EH (cell line): ENCODE data around the gene ECSIT.

Source experiments
- DNase-seq: peaks from one replicate; pipeline ENCODE4 v3.0.0-alpha.2; 2015; ENCODE audit warnings: low read depth

Gene ECSIT

DNA sequence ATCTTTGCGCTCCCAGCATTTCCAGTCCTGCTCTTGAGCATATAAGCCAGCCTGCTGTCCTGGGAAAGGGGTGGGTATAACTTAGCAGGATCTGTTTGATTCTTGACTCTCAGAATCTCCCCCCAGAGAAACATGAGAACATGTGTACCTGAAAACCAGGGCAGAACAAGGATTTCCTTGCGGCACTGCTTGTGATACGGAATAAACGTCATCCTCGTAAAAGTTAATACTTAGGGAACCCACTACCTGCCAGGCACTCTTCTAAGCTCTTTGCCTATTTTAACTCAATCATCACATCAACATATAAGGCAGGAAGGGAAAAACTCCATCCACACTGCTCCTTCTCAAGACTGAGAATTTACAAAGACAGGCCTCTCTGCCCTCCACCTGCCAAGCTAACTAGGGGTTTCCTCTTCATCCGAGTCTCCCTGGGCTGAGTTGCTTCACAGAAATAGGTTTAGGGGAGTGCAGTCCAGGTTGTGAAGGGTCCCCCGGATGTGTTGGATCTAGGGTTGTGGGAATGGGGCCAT, 24.4 kb downstream of the ECSIT start:
- no peak for DNase-seq

DNA sequence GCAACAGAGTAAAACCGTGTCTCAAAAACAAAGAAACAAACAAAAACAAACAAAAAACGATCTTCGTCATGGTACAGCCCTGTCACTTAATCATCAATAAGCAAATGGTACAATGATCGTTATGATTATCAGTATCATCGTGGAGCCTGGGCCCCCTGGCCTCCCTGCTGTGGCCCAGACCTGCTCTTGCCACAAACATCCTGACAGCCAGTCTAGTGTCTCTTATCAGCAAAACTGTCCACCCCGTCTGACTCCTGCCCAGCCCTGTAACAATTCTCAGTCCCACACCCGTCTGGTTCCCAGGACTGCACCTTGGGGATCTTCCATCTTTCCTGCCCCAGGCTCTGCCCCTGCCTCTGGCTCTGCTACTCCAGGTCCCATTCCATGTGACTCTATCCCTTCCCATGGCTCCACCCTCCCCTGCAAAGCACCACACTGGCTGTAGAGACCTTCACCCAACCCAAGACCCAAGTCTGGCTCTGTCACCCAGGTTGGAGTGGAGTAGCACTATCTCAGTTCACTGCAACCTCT, 29.0 kb downstream of the ECSIT start:
- DNase-seq: no peak

DNA sequence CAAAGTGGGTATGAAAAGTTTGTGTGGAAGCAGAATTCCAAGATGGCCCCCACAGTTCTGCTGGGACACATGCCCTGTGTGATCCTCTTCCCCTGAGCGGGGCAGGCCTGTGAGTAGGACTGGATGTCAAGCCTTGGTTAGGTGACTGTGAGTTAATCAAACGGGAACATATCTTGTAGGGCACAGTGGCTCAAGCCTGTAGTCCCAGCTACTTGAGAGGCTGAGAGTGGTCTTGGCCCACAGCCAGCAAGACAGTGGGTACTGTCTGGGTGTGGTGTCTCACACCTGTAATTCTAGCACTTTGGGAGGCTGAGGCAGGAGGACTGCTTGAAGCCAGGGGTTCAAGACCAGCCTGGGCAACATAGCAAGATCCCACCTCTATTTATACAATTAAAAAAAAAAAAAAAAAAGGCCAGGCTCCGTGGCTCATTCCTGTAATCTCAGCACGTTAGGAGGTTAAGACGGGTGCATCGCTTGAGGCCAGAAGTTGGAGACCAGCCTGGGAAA, 29.7 kb downstream of the ECSIT start:
- DNase-seq: no peak

DNA sequence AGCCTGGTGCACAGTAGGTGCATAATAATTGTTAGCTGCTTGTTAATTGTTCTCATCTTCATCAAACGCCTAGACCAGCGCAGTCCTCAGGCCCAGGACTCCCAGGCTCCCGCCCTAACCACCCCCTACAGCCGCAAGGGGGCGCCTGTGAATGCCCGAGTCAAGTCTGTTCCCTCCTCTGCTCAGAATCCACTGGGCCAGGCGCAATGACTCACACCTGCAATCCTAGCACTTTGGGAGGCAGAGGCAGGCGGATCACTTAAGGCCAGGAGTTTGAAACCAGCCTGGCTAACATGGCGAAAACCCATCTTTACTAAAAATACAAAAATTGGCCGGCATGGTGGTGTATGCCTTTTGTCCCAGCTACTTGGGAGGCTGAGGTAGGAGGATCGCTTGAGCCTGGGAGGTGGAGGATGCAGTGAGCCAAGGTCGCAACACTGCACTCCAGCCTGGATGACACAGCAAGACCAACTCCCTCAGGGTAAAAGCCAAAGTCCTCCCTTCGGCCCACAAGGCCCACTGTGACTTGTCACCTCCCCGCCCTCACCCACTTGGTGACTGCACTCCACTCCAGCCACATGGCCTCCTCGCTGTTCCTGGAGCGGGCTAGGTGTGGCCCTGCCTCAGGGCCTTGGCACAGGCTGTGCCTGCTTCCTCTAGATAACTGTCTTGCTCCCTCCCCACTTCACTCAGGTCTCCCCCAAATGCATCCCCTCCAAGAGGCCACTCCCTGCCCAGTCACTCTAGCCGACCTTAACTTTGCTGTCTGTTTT, 32.4 kb downstream of the ECSIT start:
- DNase-seq: peak; percentile 87

DNA sequence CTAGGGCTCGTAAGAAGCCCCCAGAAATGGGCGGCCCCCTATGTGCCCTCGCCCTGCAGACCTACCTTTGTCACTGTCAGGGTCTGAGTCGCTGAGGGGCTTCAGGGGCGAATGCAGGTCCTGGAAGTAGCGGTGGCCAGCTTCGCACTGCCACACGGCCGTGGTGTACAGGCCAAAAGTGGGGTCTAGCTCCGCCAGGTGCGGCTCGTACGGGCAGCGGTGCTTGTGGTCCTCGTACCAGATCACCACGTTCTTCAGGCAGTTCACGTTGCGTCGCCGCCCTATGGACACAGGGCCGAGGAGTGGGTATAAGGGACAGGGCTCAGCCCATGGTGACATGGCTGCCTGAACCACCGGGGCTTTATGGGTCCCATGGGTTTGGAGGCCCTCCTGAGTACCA, 33.0 kb downstream of the ECSIT start:
- no peak for DNase-seq

DNA sequence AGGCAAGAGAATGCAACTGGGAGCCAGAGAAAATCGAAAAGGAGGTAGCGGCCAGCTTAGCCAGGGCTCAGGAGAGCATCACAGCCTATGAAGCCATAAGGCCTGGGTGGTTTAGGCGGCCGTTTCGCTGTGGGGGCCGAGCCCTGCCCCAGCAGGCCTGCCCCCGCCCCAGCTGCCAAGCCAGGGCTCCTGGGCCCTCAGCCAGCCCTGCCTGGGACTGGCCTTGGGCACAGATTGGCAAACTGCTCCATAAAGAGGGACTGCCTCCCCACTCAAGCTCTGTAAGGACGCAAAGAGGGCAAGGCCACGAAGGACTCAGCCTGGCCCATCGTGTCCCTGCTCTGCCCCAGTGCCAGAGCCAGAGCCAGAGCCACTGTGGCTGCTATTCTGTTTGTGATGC, 33.5 kb downstream of the ECSIT start:
- no peak for DNase-seq

DNA sequence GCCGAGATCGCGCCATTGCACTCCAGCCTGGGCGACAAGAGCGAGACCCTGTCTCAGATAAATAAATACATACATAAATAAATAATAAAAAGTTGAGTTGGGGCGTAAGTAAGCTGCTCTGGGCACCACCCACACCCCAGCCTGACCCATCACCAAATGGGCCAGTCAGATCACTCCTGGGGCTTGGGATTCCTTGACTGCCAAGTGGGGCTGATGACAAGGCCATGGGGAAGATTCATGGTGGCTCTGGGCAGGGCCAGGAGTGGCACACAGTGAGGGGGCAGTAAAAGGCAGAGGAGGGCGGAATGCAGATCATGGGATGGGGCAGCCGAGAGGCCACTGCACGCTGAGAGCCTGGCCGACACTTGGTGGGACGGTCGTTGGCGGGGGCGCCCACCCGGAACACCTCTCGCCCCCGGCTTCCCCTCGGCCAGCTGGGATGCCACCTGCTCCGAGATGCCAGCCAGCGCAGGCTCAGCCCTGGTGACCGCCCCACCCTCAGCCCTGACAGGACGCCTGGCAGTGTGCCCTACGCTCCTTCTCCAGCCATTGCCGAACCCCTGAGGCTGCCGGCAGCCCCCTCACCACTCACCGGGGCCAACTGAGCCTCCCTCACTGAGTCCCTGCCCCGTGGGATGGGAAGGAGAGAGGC, 34.2 kb downstream of the ECSIT start:
- DNase-seq: no peak

DNA sequence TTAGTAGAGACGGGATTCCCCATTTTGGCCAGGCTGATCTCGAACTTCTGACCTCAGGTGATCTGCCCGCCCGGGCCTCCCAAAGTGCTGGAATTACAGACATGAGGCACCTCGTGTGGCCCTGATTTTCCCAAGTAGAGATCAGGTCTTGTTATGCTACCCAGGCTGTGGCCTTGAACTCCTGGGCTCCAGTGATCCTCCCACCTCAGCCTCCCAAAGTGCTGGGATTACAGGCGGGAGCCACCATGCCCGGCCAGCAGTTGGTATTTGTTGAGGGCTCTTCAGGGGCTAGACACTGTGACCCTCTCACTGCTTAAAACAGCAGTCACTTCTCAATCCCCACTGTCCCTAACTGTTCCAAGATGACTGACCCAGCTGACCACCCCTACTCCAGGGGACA, 39.6 kb downstream of the ECSIT start:
- no peak for DNase-seq

DNA sequence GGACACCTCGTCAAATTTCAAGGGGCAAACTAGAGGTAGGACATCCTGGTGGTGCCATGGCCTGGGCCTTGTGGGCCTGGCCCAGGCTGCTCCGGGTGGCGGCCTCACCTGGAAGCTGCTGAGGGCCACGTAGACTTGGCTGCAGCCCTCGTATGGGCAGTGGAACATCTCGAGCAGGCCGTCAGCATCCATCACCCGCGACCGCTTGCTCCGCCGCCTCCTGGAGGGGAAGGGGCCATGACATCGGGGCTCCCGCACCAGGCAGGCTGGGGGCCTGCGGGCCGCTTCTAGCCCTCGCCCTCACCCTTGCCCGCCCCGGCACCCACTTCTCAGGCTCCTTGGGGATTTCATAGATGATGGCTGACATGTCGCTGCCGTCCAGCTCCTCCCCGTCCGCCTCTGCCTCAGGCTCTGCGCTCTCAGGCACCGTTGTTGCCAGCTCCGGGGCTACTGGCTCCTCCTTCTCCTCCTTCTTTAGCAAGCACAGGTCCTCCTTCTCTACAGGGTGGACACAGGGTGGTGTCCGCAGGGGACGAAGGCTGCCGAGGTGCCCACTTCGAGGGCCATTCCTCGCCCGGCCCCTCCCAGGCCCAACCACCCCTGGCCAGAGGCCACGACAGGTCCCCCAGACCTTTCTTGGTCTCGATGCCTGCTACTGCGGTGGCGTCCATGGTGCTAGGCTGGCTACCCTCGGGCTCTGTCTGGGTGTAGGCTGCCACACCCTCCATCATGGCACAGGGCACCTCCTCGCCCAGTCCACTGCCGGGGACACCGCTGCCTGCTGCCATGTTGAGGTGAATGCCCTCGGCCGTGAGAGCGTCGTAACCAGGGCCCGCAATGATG, 42.1 kb downstream of the ECSIT start:
- DNase-seq: no peak

DNA sequence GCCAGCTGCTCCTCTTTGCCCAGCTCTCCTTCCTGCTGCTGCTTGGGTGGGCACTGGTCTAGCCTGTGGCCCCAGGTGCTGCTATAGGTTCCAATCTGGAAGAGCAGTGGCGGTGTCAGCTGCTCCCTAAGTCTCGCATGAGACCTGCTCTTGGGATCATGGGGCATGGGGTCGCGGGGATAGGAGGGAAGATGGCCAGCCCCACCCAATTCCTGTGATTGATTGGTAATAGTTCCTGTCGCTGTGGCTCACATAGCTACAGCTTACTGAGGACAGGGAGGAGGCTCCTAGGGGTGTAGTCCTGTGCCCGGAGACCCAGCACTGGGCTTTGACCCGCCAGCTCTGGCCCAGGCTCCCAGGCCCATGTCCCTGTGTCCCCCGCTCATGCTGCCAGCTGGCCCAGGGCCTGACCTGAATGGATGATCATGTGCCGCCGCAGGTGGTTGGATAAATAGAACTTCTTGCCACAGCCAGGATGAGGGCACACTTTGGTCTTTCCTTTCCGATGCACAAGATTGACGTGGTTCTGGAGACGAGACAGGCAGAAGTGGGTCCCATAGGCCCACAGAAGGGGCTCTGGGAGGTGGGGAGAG, 43.6 kb downstream of the ECSIT start:
- no peak for DNase-seq

DNA sequence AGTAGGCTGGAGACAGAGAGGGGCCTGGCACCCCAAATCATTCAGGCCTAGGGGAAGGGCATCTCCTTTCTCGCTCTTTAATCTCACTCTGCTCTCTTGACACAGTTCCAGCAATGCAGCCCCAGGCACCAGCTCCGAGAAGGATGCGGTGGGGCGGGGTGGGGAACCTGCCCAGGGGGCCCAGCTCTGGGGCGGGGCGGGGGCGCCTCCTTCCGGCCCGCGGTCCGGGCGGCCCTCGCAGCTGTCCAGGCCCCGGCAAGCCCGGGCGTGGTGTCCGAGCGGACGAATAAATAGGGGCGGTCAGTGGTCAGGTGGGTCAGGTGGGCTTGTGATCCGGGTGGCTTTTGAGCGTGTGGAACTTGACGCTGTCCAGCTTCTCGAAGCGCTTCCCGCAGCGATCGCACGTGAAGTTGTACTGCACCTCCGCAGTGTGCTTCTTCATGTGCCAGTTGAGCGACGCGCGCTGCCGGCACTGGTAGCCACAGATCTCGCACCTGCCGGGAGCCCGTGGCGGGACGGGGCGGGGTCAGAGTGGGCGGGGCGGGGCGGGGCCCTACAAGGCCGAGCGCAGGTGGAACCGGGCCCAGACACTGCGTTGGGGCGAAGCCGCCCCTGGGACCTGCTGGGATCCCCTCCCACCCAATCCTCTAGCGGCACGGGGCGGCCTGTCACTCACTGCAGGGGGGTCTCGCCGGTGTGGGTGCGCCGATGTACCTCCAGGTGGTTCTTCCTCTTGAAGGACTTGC, 45.4 kb downstream of the ECSIT start:
- no peak for DNase-seq

DNA sequence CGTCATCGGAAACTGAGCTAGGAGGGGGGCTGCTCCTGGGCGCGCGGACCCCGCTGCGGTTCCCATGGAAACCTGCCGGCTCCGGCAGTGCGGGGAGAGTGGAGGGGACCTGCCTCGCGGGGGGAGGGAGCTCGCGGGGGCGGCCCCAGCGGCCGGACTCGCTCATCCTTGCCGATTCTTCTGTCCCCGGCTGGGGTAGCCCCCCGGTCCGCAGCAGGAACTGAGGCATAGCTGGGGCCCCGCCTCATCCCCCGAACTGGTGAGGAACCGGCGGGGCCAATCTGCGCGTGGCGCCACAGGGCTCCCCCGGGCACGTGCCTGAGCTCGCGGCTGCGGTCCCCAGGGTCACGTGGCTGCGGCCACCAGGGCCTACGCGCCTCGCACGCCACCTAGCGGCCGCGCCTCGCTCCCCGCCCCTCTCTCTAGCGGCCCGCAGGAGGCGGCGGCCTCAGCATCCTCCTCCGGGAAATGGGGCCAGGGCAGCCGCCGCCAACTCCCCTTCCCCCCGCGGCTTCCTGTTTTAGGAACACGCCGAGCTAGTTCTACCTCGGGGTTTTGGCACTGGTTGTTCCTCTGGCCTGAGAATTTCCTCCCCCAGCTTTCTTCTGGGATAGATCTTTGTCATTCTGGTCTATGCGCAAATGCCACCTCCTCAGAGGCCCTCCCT, 46.4 kb downstream of the ECSIT start:
- DNase-seq: peak; percentile 74

DNA sequence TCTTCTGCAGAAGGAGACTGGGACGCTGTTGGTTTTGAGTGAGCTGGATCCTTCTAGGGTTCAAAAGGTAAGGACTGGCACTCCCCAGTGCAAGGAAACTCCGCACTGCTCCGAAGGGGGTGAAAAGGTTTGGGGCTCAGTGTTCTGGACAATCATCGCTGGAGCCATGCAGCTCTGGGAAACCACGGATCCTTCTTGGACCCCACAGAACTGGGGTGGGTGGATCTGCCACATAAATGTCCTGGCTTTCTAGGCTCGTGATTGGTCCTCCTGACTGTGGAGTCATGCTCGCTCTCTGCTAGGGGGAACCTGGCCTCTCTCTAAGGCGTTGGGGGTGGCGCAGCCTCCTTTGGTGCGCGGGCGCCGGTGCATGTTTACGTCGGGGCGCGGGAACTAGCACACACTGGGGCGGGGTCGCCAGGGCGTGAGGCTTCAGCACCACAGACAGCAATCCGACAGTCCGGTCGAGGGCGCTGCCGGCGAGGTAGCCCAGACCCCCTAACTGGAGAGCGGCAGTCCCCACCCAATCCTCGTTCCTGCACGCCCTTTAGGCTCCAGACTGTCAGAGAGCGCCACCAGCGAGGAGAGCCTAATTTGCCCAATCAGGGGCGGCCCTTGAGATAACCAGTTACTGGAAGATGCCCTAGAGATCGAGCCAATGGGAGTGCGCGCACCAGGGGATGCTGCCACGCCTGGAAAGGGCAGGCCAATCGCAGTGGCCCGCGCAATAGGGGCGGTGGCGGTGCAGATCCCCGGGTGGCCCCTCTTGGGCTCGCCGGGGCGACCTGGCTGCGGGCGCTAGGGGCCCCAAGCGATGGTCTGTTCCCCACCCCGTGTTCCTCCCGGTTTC, 47.2 kb downstream of the ECSIT start:
- peak; percentile 81 for DNase-seq

DNA sequence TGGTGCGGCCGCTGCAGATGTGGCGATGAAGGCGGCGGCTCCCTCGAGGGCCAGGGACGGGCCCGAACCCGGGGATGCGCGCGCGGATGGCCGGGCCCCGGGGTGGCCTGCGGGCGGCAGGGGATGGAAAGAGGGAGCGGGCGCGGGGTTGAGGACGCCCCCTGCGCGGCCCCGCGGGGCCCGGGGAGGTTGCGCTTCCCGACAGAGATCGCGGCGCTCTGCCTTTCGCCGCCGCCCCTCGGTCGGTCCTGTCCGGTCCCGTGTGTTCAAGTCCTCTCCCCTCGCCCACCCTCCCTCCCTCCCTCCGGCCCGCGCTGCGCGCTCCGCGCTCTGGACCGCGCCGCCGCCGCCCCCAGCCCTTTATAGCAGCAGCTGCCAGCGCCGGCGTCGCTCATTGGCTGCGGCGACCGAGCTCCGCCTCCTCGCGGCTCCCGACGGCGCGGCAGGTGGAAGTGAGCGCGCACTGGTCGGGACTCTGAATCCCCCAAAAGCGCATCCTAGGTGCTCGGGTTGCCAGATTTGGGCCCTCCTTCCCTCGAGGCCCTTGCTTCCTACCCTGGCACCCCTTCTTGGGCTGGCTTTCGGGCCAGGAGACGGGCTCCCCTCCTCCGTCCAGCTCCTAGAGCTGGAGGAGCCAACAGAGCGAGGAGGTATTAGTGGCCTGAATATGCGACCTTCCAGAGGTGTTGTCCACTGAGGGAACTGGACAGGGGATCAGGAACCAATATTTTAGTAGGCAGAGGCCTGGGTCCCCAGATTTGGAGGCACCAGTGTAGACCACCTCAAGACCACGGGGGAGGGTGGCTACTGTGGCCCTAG, 48.0 kb downstream of the ECSIT start, which contains the start of gene ELAVL3:
Gene ELAVL3 (minus strand): TSS at position 332 of the 819 bp plus-strand sequence. CDS start 438 bp downstream, outside the sequence.
- no peak for DNase-seq

DNA sequence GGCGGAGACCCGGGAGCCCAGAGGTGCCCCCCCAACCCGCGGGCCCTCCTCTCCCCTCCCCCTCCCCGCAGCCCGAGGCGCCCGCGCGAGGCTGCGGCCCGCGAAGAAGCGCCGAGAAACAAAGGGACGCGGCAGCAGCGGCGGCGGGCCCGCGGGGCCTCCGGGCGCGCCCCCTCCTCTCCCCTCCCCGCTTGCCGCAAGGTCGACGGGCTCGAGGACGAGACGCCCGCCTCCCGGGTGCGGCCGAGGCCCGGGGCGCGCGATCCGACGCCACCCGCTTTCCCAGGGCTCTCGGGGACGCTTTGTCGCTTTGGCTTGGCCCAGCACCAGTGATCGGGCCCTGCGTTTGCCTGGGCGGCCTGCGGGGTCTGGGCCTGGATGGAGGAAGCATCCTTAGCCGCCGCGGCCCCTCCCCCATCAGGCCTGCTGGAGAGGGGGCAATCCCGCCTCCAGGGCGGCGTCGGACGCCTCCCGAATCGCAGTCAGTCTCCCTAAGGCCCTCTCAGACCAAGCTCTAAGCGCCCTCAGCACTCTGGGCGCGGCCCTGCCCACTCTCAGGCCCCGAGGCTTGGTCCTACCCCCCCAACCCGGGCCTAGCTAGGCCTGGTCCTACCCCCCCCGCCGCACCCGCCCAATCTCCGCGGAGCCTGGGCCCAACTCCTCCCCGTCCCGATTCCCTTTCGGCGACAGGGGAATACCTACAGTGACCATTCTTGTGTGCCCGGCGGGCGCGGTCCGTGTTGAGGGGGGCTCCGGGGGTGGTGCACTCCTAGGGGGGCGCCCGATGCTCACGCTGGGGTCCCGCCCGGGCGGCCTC, 48.8 kb downstream of the ECSIT start:
- DNase-seq: no peak

DNA sequence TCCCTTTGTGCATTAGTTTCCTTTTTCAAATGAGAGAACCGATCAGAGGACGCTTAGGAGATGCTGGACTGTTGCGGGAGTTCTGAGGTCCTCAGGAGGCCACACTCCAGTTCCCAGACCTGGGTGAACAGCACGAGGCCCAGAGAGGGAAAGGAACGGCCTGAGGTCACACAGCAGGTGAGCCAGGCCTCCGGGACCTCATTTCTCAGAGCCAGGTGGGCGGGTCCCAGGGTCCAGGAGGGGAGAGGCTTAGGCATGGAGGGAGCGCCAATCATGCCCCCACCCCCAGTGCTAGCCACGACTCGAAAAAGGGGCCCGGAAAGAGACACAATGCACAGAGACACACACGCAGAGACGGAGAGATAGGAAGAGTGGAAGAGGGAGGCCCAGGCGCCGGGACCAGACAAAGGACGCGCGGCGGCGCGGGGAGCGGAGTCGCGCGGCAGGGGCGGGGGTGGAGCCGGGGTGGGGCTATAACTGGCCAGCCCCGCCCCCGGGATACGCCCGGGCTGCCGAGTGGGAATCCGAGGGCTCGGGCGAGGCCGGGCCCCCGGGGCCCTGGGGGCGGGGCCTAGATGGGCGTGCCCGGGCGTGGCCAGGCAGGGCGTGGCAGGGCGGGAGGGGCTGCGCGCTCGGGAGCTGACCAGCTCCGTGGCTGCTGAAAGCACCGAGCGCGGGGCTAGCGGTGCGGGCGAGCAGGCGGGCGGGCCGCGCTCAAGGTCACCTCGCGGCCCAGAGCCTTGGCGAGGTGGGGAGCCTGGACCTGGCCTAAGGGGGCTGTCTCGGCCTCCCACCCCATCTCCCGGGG, 49.6 kb downstream of the ECSIT start:
- DNase-seq: no peak
